ENCODE data around the gene RERE. TPM values are rescaled to one million over a fixed set of nuclear protein-coding genes. Genes with fewer than 3 reads are reported as not detected.

The RERE gene
- total RNA-seq, 1 donor, result 55.0 TPM

GRCh38 chr1:8529901-8530300, 287.5 kb downstream of the RERE start:
- no peaks in the 10 kb centered on the region for H3K27me3 ChIP-seq (ENCODE audit: insufficient read depth, low read length)
- H3K79me2 ChIP-seq (ENCODE audit: insufficient read depth, low read length), result peaks cover 9% of the 10 kb centered on the region
- peaks cover 3% of the 10 kb centered on the region for H3K36me3 ChIP-seq (ENCODE audit: insufficient read depth, low read length)
- no peaks in the 10 kb centered on the region for H3K9me3 ChIP-seq (ENCODE audit: low read depth, low read length)
- no peak for DNase-seq (ENCODE audit: insufficient read length, low spot score, missing footprints)
- no peak overlapping the region for H3K4me2 ChIP-seq (ENCODE audit: insufficient read depth, low read length)
- no peak overlapping the region for H3K27ac ChIP-seq (ENCODE audit: low read depth, low read length)
- H4K20me1 ChIP-seq (ENCODE audit: insufficient read depth, low read length), result no peaks in the 10 kb centered on the region
- no peak for TF ChIP-seq CTCF (IDR thresholded peaks at IDR 0.05; ENCODE audit: extremely low read depth, low read depth, low read length)
- no peak overlapping the region for H2AFZ ChIP-seq (ENCODE audit: low read length)
- peaks cover 15% of the 10 kb centered on the region for H3K4me1 ChIP-seq (ENCODE audit: insufficient read depth, low read length)
- H3K4me3 ChIP-seq (ENCODE audit: insufficient read depth, low read length), result no peak overlapping the region

- no peak overlapping the region for H2AFZ ChIP-seq (ENCODE audit: low read length)
- no peaks in the 10 kb centered on the region for H4K20me1 ChIP-seq (ENCODE audit: insufficient read depth, low read length)
- TF ChIP-seq CTCF (IDR thresholded peaks at IDR 0.05; ENCODE audit: extremely low read depth, low read depth, low read length), result no peak
- H3K4me3 ChIP-seq (ENCODE audit: insufficient read depth, low read length), result no peak overlapping the region
- no peaks in the 10 kb centered on the region for H3K27me3 ChIP-seq (ENCODE audit: insufficient read depth, low read length)
- DNase-seq (ENCODE audit: insufficient read length, low spot score, missing footprints), result no peak
- peaks cover 3% of the 10 kb centered on the region for H3K36me3 ChIP-seq (ENCODE audit: insufficient read depth, low read length)
- H3K4me1 ChIP-seq (ENCODE audit: insufficient read depth, low read length), result peaks cover 19% of the 10 kb centered on the region
- no peaks in the 10 kb centered on the region for H3K9me3 ChIP-seq (ENCODE audit: low read depth, low read length)
- peaks cover 28% of the 10 kb centered on the region for H3K79me2 ChIP-seq (ENCODE audit: insufficient read depth, low read length)
- H3K4me2 ChIP-seq (ENCODE audit: insufficient read depth, low read length), result no peak overlapping the region
- H3K27ac ChIP-seq (ENCODE audit: low read depth, low read length), result no peak overlapping the region
Observed at GRCh38 chr1:8527941-8528340, 289.5 kb downstream of the RERE start.

GRCh38 chr1:8525558-8526275, 291.7 kb downstream of the RERE start:
- H3K4me2 ChIP-seq (ENCODE audit: insufficient read depth, low read length), result peak overlapping the region; percentile 96
- H3K27ac ChIP-seq (ENCODE audit: low read depth, low read length), result peak overlapping the region; percentile 83
- peak overlapping the region; percentile 63 for H2AFZ ChIP-seq (ENCODE audit: low read length)
- H4K20me1 ChIP-seq (ENCODE audit: insufficient read depth, low read length), result no peaks in the 10 kb centered on the region
- peak; percentile 68 for DNase-seq (ENCODE audit: insufficient read length, low spot score, missing footprints)
- peak overlapping the region; percentile 73 for H3K4me3 ChIP-seq (ENCODE audit: insufficient read depth, low read length)
- H3K4me1 ChIP-seq (ENCODE audit: insufficient read depth, low read length), result peaks cover 19% of the 10 kb centered on the region
- no peaks in the 10 kb centered on the region for H3K27me3 ChIP-seq (ENCODE audit: insufficient read depth, low read length)
- no peak for TF ChIP-seq CTCF (IDR thresholded peaks at IDR 0.05; ENCODE audit: extremely low read depth, low read depth, low read length)
- H3K9me3 ChIP-seq (ENCODE audit: low read depth, low read length), result no peaks in the 10 kb centered on the region
- H3K36me3 ChIP-seq (ENCODE audit: insufficient read depth, low read length), result peaks cover 3% of the 10 kb centered on the region
- H3K79me2 ChIP-seq (ENCODE audit: insufficient read depth, low read length), result peaks cover 45% of the 10 kb centered on the region

GRCh38 chr1:8525216-8525557, 292.3 kb downstream of the RERE start:
- H3K9me3 ChIP-seq (ENCODE audit: low read depth, low read length), result no peaks in the 10 kb centered on the region
- no peak for TF ChIP-seq CTCF (IDR thresholded peaks at IDR 0.05; ENCODE audit: extremely low read depth, low read depth, low read length)
- H3K27me3 ChIP-seq (ENCODE audit: insufficient read depth, low read length), result no peaks in the 10 kb centered on the region
- peak overlapping the region; percentile 63 for H2AFZ ChIP-seq (ENCODE audit: low read length)
- H3K4me2 ChIP-seq (ENCODE audit: insufficient read depth, low read length), result peak overlapping the region; percentile 96
- peak overlapping the region; percentile 83 for H3K27ac ChIP-seq (ENCODE audit: low read depth, low read length)
- H3K36me3 ChIP-seq (ENCODE audit: insufficient read depth, low read length), result peaks cover 3% of the 10 kb centered on the region
- DNase-seq (ENCODE audit: insufficient read length, low spot score, missing footprints), result no peak
- peaks cover 46% of the 10 kb centered on the region for H3K79me2 ChIP-seq (ENCODE audit: insufficient read depth, low read length)
- peaks cover 19% of the 10 kb centered on the region for H3K4me1 ChIP-seq (ENCODE audit: insufficient read depth, low read length)
- no peaks in the 10 kb centered on the region for H4K20me1 ChIP-seq (ENCODE audit: insufficient read depth, low read length)
- H3K4me3 ChIP-seq (ENCODE audit: insufficient read depth, low read length), result peak overlapping the region; percentile 73

All from osteoblast (primary cell).